Liver (tissue), 9 donors: ENCODE measurements around the gene ZNF775. TPM values are rescaled to one million over a fixed set of nuclear protein-coding genes. Genes with fewer than 3 reads are reported as not detected.

Source experiments
- DNase-seq: peaks from one replicate; pipeline ENCODE4 v3.0.0-alpha.2; 2017; ENCODE audit warnings: low spot score
- H3K27ac ChIP-seq, 2 donors: one replicate each; pipeline ENCODE4 v1.7.0; 2013; ENCODE audit warnings: inconsistent platforms in 2 of 2, low read length in 2 of 2, control low read depth in 1 of 2, low read depth in 1 of 2, mild to moderate bottlenecking in 1 of 2
- H3K27me3 ChIP-seq, 4 donors: one replicate each; pipeline versions ENCODE4 v1.6.1 to v1.7.0; 2013; ENCODE audit warnings: low read length in 3 of 4, inconsistent platforms in 1 of 4, mild to moderate bottlenecking in 1 of 4, moderate library complexity in 1 of 4; ENCODE audit not compliant: control insufficient read depth in 4 of 4, insufficient read depth in 4 of 4
- H3K36me3 ChIP-seq, 4 donors: one replicate each; pipeline versions ENCODE4 v1.6.1 to v1.7.0; 2013; ENCODE audit warnings: low read length in 3 of 4, mild to moderate bottlenecking in 3 of 4, low read depth in 1 of 4, moderate library complexity in 1 of 4; ENCODE audit not compliant: control insufficient read depth in 4 of 4, insufficient read depth in 3 of 4
- H3K4me1 ChIP-seq, 4 donors: one replicate each; pipeline versions ENCODE4 v1.6.1 to v1.7.0; 2013; ENCODE audit warnings: low read length in 3 of 4, mild to moderate bottlenecking in 3 of 4, moderate library complexity in 1 of 4; ENCODE audit not compliant: control insufficient read depth in 4 of 4, insufficient read depth in 4 of 4
- H3K4me3 ChIP-seq, 3 donors: one replicate each; pipeline versions ENCODE4 v1.6.1 to v1.7.0; 2013; ENCODE audit warnings: low read length in 3 of 3, control low read depth in 1 of 3, low read depth in 1 of 3, mild to moderate bottlenecking in 1 of 3
- H3K9ac ChIP-seq, 2 donors: one replicate each; pipeline ENCODE4 v1.7.0; 2013; ENCODE audit warnings: low read length in 2 of 2, mild to moderate bottlenecking in 2 of 2, moderate library complexity in 2 of 2, control low read depth in 1 of 2, low read depth in 1 of 2
- H3K9me3 ChIP-seq, 4 donors: one replicate each; pipeline versions ENCODE4 v1.6.1 to v1.7.0; 2013; ENCODE audit warnings: low read length in 3 of 4; ENCODE audit not compliant: control insufficient read depth in 4 of 4
- EGR1 ChIP-seq, 2 donors: IDR thresholded peaks; 2 replicates each; pipeline ENCODE4 v1.6.1; 2016 to 2018; ENCODE audit warnings: antibody characterized with exemption in 2 of 2, low read depth in 2 of 2
- FOXA2 ChIP-seq: IDR thresholded peaks from 2 replicates; pipeline ENCODE4 v1.6.1; 2016; ENCODE audit warnings: antibody characterized with exemption
- GABPA ChIP-seq, 2 donors: IDR thresholded peaks in 1 of 2; conservative IDR thresholded peaks in 1 of 2; 2 replicates each; pipeline ENCODE4 v1.6.1; 2016; ENCODE audit warnings: antibody characterized with exemption in 2 of 2, mild to moderate bottlenecking in 1 of 2, moderate library complexity in 1 of 2
- HNF4A ChIP-seq, 2 donors: conservative IDR thresholded peaks; 2 replicates each; pipeline ENCODE4 v1.6.1; 2016; ENCODE audit warnings: antibody characterized with exemption in 2 of 2, mild to moderate bottlenecking in 2 of 2
- HNF4G ChIP-seq: IDR thresholded peaks from 2 replicates; pipeline ENCODE4 v1.6.1; 2016; ENCODE audit warnings: antibody characterized with exemption
- RAD21 ChIP-seq, 2 donors: IDR thresholded peaks; 2 replicates each; pipeline ENCODE4 v1.6.1; 2016; ENCODE audit warnings: antibody characterized with exemption in 2 of 2, mild to moderate bottlenecking in 2 of 2
- RXRA ChIP-seq, 2 donors: IDR thresholded peaks; 2 replicates each; pipeline ENCODE4 v1.6.1; 2017 to 2018; ENCODE audit warnings: antibody characterized with exemption in 2 of 2, mild to moderate bottlenecking in 1 of 2
- SP1 ChIP-seq: IDR thresholded peaks from 2 replicates; pipeline ENCODE4 v1.6.1; 2018; ENCODE audit warnings: antibody characterized with exemption, mild to moderate bottlenecking
- TAF1 ChIP-seq: conservative IDR thresholded peaks from 2 replicates; pipeline ENCODE4 v1.6.1; 2016; ENCODE audit warnings: antibody characterized with exemption, mild to moderate bottlenecking
- YY1 ChIP-seq: IDR thresholded peaks from 2 replicates; pipeline ENCODE4 v1.6.1; 2016; ENCODE audit warnings: antibody characterized with exemption, mild to moderate bottlenecking
- whole genome bisulfite sequencing: extraction: QIAGEN DNeasy Blood & Tissue Kit; methylation state at CpG from one replicate; pipeline ENCODE4 v1.1.7; 2013; 5-methylcytosine and 5-hydroxymethylcytosine counted together
- polyA plus RNA-seq, 2 donors: library from polyadenylated mRNA; stranded (reverse) in 1 of 2; unstranded in 1 of 2; fragments of 200-250 nt in 1 of 2; fragments of >200 nt in 1 of 2; fragmentation: Nextera tagmentation in 1 of 2; extraction: Ambion mirVana in 1 of 2; gene quantifications; one replicate each; pipeline versions ENCODE4 v1.2.1 to v1.2.3, GENCODE V29; 2013 to 2015
- total RNA-seq, 2 donors: library from RNA; depleted of rRNA; stranded (reverse); fragments of >200 nt; gene quantifications; one replicate each; pipeline ENCODE4 v1.2.3, GENCODE V29; 2014
- TF ChIP-seq, protein P1 (sequence below): IDR thresholded peaks from 2 replicates; pipeline ENCODE4 v1.6.1; 2016; ENCODE audit warnings: antibody characterized with exemption
- TF ChIP-seq, protein P2 (sequence below): IDR thresholded peaks from 2 replicates; pipeline ENCODE4 v1.6.1; 2016; ENCODE audit warnings: antibody characterized with exemption
- TF ChIP-seq, protein P3 (sequence below): IDR thresholded peaks from 2 replicates; pipeline ENCODE4 v1.6.1; 2016; ENCODE audit warnings: antibody characterized with exemption, mild to moderate bottlenecking
- TF ChIP-seq, protein P4 (sequence below): fragments of 150-350 bp; IDR thresholded peaks from 2 replicates; pipeline ENCODE4 v1.5.1; 2017; ENCODE audit warnings: improper control_type of control experiment, low read depth, low read length; ENCODE audit not compliant: missing input control
- TF ChIP-seq, protein P5 (sequence below): IDR thresholded peaks from 2 replicates; pipeline ENCODE4 v1.6.1; 2016; ENCODE audit warnings: antibody characterized with exemption
- donor health status: healthy.
- donor health status: healthy.
- donor health status: healthy.
- donor health status: healthy.
- donor health status: healthy.

Gene ZNF775
- total and polyA plus RNA-seq, 4 donors: 0.08 to 3.1 (median 0.52) TPM

DNA sequence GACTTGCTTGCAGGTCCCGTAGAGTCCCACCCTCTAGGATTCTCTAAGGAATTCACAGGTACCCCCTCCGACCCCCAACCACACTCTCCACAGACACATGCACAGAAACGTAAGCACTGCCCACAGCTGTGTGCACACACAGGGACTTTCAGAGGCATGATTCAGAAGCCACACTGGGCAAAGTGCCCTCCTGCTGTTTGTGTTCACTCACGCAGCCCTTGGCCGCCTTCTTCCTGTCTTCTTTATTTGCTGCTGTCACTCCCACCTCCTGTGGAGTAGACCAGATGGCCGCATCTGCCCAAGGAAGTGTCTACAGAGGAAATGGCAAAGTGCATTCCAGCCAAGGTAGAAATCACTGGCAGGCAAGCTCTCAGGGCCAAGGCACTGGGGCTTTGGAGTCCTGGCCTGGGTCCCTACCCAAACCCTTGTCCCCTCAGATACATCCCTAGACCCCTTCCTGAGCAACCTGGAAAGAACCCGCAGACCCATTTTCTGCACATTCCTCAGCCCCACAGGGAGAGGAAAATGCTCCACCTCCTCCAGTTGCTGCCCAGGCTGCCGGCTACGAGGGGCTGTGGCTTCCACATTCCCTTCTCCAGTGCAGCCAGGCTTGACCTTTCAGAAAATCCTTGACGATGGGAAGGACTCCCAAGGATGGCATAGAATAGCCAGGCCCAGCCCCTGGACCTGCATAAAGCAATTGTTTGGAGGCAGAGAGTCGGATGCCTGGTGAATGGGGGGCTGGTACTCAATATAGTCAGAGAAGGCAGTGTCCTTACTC, 49.7 kb downstream of the ZNF775 start:
- TF ChIP-seq EGR1 (IDR thresholded peaks at IDR 0.05; ENCODE audit: low read depth in 2 of 2): no peak
- no peak for TF ChIP-seq RAD21 (IDR thresholded peaks at IDR 0.05)
- TF ChIP-seq, protein P1, sequence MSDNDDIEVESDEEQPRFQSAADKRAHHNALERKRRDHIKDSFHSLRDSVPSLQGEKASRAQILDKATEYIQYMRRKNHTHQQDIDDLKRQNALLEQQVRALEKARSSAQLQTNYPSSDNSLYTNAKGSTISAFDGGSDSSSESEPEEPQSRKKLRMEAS: no peak
- TF ChIP-seq, protein P2, sequence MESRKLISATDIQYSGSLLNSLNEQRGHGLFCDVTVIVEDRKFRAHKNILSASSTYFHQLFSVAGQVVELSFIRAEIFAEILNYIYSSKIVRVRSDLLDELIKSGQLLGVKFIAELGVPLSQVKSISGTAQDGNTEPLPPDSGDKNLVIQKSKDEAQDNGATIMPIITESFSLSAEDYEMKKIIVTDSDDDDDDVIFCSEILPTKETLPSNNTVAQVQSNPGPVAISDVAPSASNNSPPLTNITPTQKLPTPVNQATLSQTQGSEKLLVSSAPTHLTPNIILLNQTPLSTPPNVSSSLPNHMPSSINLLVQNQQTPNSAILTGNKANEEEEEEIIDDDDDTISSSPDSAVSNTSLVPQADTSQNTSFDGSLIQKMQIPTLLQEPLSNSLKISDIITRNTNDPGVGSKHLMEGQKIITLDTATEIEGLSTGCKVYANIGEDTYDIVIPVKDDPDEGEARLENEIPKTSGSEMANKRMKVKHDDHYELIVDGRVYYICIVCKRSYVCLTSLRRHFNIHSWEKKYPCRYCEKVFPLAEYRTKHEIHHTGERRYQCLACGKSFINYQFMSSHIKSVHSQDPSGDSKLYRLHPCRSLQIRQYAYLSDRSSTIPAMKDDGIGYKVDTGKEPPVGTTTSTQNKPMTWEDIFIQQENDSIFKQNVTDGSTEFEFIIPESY: no peak
- TF ChIP-seq GABPA (IDR thresholded peaks at IDR 0.05 in 1 of 2, conservative IDR thresholded peaks at IDR 0.05 in 1 of 2): no peak
- TF ChIP-seq, protein P3, sequence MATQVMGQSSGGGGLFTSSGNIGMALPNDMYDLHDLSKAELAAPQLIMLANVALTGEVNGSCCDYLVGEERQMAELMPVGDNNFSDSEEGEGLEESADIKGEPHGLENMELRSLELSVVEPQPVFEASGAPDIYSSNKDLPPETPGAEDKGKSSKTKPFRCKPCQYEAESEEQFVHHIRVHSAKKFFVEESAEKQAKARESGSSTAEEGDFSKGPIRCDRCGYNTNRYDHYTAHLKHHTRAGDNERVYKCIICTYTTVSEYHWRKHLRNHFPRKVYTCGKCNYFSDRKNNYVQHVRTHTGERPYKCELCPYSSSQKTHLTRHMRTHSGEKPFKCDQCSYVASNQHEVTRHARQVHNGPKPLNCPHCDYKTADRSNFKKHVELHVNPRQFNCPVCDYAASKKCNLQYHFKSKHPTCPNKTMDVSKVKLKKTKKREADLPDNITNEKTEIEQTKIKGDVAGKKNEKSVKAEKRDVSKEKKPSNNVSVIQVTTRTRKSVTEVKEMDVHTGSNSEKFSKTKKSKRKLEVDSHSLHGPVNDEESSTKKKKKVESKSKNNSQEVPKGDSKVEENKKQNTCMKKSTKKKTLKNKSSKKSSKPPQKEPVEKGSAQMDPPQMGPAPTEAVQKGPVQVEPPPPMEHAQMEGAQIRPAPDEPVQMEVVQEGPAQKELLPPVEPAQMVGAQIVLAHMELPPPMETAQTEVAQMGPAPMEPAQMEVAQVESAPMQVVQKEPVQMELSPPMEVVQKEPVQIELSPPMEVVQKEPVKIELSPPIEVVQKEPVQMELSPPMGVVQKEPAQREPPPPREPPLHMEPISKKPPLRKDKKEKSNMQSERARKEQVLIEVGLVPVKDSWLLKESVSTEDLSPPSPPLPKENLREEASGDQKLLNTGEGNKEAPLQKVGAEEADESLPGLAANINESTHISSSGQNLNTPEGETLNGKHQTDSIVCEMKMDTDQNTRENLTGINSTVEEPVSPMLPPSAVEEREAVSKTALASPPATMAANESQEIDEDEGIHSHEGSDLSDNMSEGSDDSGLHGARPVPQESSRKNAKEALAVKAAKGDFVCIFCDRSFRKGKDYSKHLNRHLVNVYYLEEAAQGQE: no peak
- TF ChIP-seq, protein P4, sequence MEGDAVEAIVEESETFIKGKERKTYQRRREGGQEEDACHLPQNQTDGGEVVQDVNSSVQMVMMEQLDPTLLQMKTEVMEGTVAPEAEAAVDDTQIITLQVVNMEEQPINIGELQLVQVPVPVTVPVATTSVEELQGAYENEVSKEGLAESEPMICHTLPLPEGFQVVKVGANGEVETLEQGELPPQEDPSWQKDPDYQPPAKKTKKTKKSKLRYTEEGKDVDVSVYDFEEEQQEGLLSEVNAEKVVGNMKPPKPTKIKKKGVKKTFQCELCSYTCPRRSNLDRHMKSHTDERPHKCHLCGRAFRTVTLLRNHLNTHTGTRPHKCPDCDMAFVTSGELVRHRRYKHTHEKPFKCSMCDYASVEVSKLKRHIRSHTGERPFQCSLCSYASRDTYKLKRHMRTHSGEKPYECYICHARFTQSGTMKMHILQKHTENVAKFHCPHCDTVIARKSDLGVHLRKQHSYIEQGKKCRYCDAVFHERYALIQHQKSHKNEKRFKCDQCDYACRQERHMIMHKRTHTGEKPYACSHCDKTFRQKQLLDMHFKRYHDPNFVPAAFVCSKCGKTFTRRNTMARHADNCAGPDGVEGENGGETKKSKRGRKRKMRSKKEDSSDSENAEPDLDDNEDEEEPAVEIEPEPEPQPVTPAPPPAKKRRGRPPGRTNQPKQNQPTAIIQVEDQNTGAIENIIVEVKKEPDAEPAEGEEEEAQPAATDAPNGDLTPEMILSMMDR: no peak
- TF ChIP-seq HNF4G: no peak
- no peak for TF ChIP-seq YY1
- TF ChIP-seq SP1: no peak
- TF ChIP-seq, protein P5, sequence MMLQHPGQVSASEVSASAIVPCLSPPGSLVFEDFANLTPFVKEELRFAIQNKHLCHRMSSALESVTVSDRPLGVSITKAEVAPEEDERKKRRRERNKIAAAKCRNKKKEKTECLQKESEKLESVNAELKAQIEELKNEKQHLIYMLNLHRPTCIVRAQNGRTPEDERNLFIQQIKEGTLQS: no peak
- TF ChIP-seq HNF4A (conservative IDR thresholded peaks at IDR 0.05): no peak
- no peak for TF ChIP-seq RXRA (IDR thresholded peaks at IDR 0.05)
- no peak for TF ChIP-seq TAF1
- no peak for TF ChIP-seq FOXA2
- Histone ChIP-seq H3K9ac (no peak overlapping the region), H3K27me3 (no peaks in the 10 kb centered on the region), H3K27ac (no peak overlapping the region), H3K9me3 (no peaks in the 10 kb centered on the region), H3K4me3 (no peak overlapping the region), H3K36me3 (no peaks in the 10 kb centered on the region), H3K4me1 (no peaks in the 10 kb centered on the region)
- WGBS: 56% methylated on average over 11 of the region's 11 CpGs
- no peak for DNase-seq
